OCI-LY7 (cell line): ENCODE data around the gene MSH2. TPM values are rescaled to one million over a fixed set of nuclear protein-coding genes. Genes with fewer than 3 reads are reported as not detected.

Experiments used
- BruUV-seq: library from RNA; stranded (reverse); fragments of 400-500 nt; replicated peaks from 2 replicates; lab custom pipeline; 2021; lab: Mats Ljungman, UMichigan
- CTCF ChIA-PET: fragments of 300-600 bp; sonication (Branson Sonifier 250); formaldehyde crosslinking; loops from one replicate; lab custom pipeline; 2022; ENCODE audit warnings: antibody characterized with exemption; ENCODE audit not compliant: unreplicated experiment; lab: Charles Lee
- POLR2A ChIA-PET: fragments of 300-600 bp; sonication (Branson Sonifier 250); formaldehyde crosslinking; loops from one replicate; lab custom pipeline; 2022; ENCODE audit warnings: antibody characterized with exemption; lab: Charles Lee
- DNase-seq: peaks from one replicate; pipeline ENCODE4 v3.0.0-alpha.2; 2015; ENCODE audit warnings: low spot score
- H2AFZ ChIP-seq: fragments of 200-600 bp; sonication (generic), shearing (Covaris generic); 2 replicates; pipeline ENCODE4 v1.6.1; 2014; ENCODE audit warnings: mild to moderate bottlenecking, antibody characterized with exemption, low read length, moderate library complexity
- H3K27ac ChIP-seq: fragments of 200-600 bp; sonication (generic); 2 replicates; pipeline ENCODE4 v1.5.1; 2014; ENCODE audit warnings: mixed run types, low read depth, mild to moderate bottlenecking, moderate library complexity, low read length, inconsistent platforms; ENCODE audit not compliant: poor library complexity, severe bottlenecking
- H3K36me3 ChIP-seq: fragments of 200-600 bp; sonication (generic); 2 replicates; pipeline ENCODE4 v1.6.1; 2014; ENCODE audit warnings: mild to moderate bottlenecking, antibody characterized with exemption, low read length, moderate library complexity, mixed read lengths; ENCODE audit not compliant: insufficient read depth
- H3K4me1 ChIP-seq: fragments of 200-600 bp; sonication (generic); 2 replicates; pipeline ENCODE4 v1.5.1; 2014; ENCODE audit warnings: mild to moderate bottlenecking, low read length; ENCODE audit not compliant: insufficient read depth, poor library complexity, severe bottlenecking
- H3K4me2 ChIP-seq: fragments of 200-600 bp; sonication (generic); 2 replicates; pipeline ENCODE4 v1.6.1; 2014; ENCODE audit warnings: mild to moderate bottlenecking, low read length
- H3K4me3 ChIP-seq: fragments of 200-600 bp; sonication (generic); 2 replicates; pipeline ENCODE4 v1.5.1; 2014; ENCODE audit warnings: mild to moderate bottlenecking, low read depth, low read length; ENCODE audit not compliant: poor library complexity, severe bottlenecking
- H3K79me2 ChIP-seq: fragments of 200-600 bp; sonication (generic); 2 replicates; pipeline ENCODE4 v1.6.1; 2016; ENCODE audit warnings: low read depth, mild to moderate bottlenecking, low read length, moderate library complexity, mixed read lengths; ENCODE audit not compliant: insufficient read depth
- H3K9me2 ChIP-seq: fragments of 200-600 bp; sonication (generic); 2 replicates; pipeline ENCODE4 v1.6.1; 2016; ENCODE audit warnings: mild to moderate bottlenecking, low read length, mixed read lengths; ENCODE audit not compliant: insufficient read depth
- H3K9me3 ChIP-seq: fragments of 200-600 bp; sonication (generic); 2 replicates; pipeline ENCODE4 v1.6.1; 2014; ENCODE audit warnings: mild to moderate bottlenecking, mixed run types, low read length, mixed read lengths
- H4K20me1 ChIP-seq: fragments of 200-600 bp; sonication (generic); 2 replicates; pipeline ENCODE4 v1.6.1; 2014; ENCODE audit warnings: mild to moderate bottlenecking, antibody characterized with exemption, low read length, moderate library complexity, mixed read lengths; ENCODE audit not compliant: insufficient read depth
- CTCF ChIP-seq: fragments of 200-600 bp; sonication (generic); conservative IDR thresholded peaks from 2 replicates; pipeline ENCODE4 v1.5.1; 2014; ENCODE audit warnings: mild to moderate bottlenecking, antibody characterized with exemption, low read length, moderate library complexity, mixed read lengths
- EZH2phosphoT487 ChIP-seq: fragments of 200-600 bp; sonication (generic); IDR thresholded peaks from 2 replicates; pipeline ENCODE4 v1.6.1; 2018; ENCODE audit warnings: low read depth, borderline replicate concordance, mild to moderate bottlenecking, mixed run types, antibody characterized with exemption, low read length, moderate library complexity, mixed read lengths
- intact Hi-C: fragments of 100-400 bp; cut with micrococcal nuclease; formaldehyde crosslinking; loops from one replicate; pipeline ENCODE4 v1.10.0; 2022; ENCODE audit not compliant: unreplicated experiment
- total RNA-seq, 2 experiments: library from RNA; depleted of rRNA in 1 of 2; stranded (reverse); fragments of >200 nt in 1 of 2; shearing (Covaris generic) in 1 of 2; gene quantifications; 2 replicates each; pipeline ENCODE4 v1.2.3, GENCODE V29; 2014 to 2022

Gene MSH2
- total RNA-seq, 2 experiments from 2014 or later: 96.8 to 97.8 TPM

- Histone ChIP-seq H3K9me2 (no peaks in the 10 kb centered on the region), H3K79me2 (no peaks in the 10 kb centered on the region), H2AFZ (no peak overlapping the region), H3K36me3 (no peaks in the 10 kb centered on the region), H3K27ac (no peak overlapping the region), H3K4me1 (no peaks in the 10 kb centered on the region), H4K20me1 (no peaks in the 10 kb centered on the region), H3K9me3 (no peaks in the 10 kb centered on the region), H3K4me3 (no peak overlapping the region), H3K4me2 (no peak overlapping the region)
- DNase-seq: no peak
- ChIA-PET POLR2A (interaction anchor here (0.7 kb wide), 1 partner anchor 260 kb away, joined by 6 read pairs; no protein-coding TSS in a partner anchor), CTCF (no interaction called here)
- BruUV-seq: no TSS peak
- TF ChIP-seq CTCF (no peak), EZH2phosphoT487 (no peak)
- intact Hi-C loops: no loop called here
Observed at GRCh38 chr2:47381408-47381807, 21.5 kb upstream of the MSH2 start.

- Histone ChIP-seq H3K4me3 (no peak overlapping the region), H4K20me1 (no peaks in the 10 kb centered on the region), H3K4me1 (no peaks in the 10 kb centered on the region), H3K9me2 (no peaks in the 10 kb centered on the region), H3K27ac (no peak overlapping the region), H2AFZ (no peak overlapping the region), H3K36me3 (no peaks in the 10 kb centered on the region), H3K79me2 (no peaks in the 10 kb centered on the region), H3K4me2 (no peak overlapping the region), H3K9me3 (no peaks in the 10 kb centered on the region)
- POLR2A ChIA-PET: interaction anchor here (0.6 to 1.4 kb wide), 5 partner anchors 13 to 415 kb away, joined by 3 to 4 read pairs (median 3); no protein-coding TSS in a partner anchor
- no peak for TF ChIP-seq CTCF
- TF ChIP-seq EZH2phosphoT487: no peak
- no TSS peak for BruUV-seq
- CTCF ChIA-PET: no interaction called here
- intact Hi-C loops: no loop called here
- DNase-seq: no peak
Observed at GRCh38 chr2:47386551-47386950, 16.4 kb upstream of the MSH2 start.

GRCh38 chr2:47388888-47389287 lies 14.1 kb upstream of the MSH2 start:
- Histone ChIP-seq H3K9me2 (no peaks in the 10 kb centered on the region), H2AFZ (no peak overlapping the region), H3K9me3 (no peaks in the 10 kb centered on the region), H3K4me3 (no peak overlapping the region), H3K4me2 (no peak overlapping the region), H4K20me1 (no peaks in the 10 kb centered on the region), H3K79me2 (no peaks in the 10 kb centered on the region), H3K27ac (no peak overlapping the region), H3K4me1 (no peaks in the 10 kb centered on the region), H3K36me3 (no peaks in the 10 kb centered on the region)
- ChIA-PET POLR2A (interaction anchor here (1.0 kb wide), 1 partner anchor 88 kb away, joined by 10 read pairs; no protein-coding TSS in a partner anchor), CTCF (interaction anchor here (1.3 kb wide), 1 partner anchor 54 kb away, joined by 6 read pairs; no protein-coding TSS in a partner anchor)
- TF ChIP-seq CTCF: no peak
- TF ChIP-seq EZH2phosphoT487: no peak
- no peak for DNase-seq
- intact Hi-C loops: loop anchor here (1.0 kb wide), 1 partner anchor 54 kb away; no protein-coding TSS in a partner anchor
- no TSS peak for BruUV-seq
